Smooth muscle cell (in vitro differentiated cells): ENCODE measurements around the gene LPIN3. TPM values are rescaled to one million over a fixed set of nuclear protein-coding genes. Genes with fewer than 3 reads are reported as not detected.
"Not testable (repeated sequence)": the region's sequence is repeated elsewhere in the genome, so short reads cannot be mapped to it uniquely, and the experiment has no call there.

Experiments
- DNase-seq: peaks from one replicate; lab custom pipeline; 2025; ENCODE audit not compliant: unreplicated experiment; lab: John Stamatoyannopoulos, UW
- H2AFZ ChIP-seq: fragments of 200-600 bp; sonication (generic); 2 replicates; pipeline ENCODE4 v1.6.0; 2016; ENCODE audit warnings: antibody characterized with exemption, low read depth, mild to moderate bottlenecking
- H3F3A ChIP-seq: fragments of 200-600 bp; sonication (generic); 2 replicates; pipeline ENCODE4 v1.6.0; 2017; ENCODE audit warnings: antibody characterized with exemption, low read depth
- H3K27ac ChIP-seq: fragments of 200-600 bp; sonication (generic); 2 replicates; pipeline ENCODE4 v1.5.1; 2016; ENCODE audit warnings: low read depth, mild to moderate bottlenecking
- H3K27me3 ChIP-seq: fragments of 200-600 bp; sonication (generic); 2 replicates; pipeline ENCODE4 v1.6.1; 2016; ENCODE audit warnings: low read depth, mild to moderate bottlenecking
- H3K36me3 ChIP-seq: fragments of 200-600 bp; sonication (generic); 2 replicates; pipeline ENCODE4 v1.5.1; 2016; ENCODE audit warnings: low read depth
- H3K4me1 ChIP-seq: fragments of 200-600 bp; sonication (generic); 2 replicates; pipeline ENCODE4 v1.5.1; 2016; ENCODE audit warnings: low read depth
- H3K4me2 ChIP-seq: fragments of 200-600 bp; sonication (generic); 2 replicates; pipeline ENCODE4 v1.6.0; 2016; ENCODE audit warnings: mild to moderate bottlenecking
- H3K4me3 ChIP-seq: fragments of 200-600 bp; sonication (generic); 2 replicates; pipeline ENCODE4 v1.5.1; 2016; ENCODE audit warnings: mild to moderate bottlenecking
- H3K79me2 ChIP-seq: fragments of 200-600 bp; sonication (generic); 2 replicates; pipeline ENCODE4 v1.6.0; 2016; ENCODE audit warnings: low read depth, mild to moderate bottlenecking
- H3K9ac ChIP-seq: fragments of 200-600 bp; sonication (generic); 2 replicates; pipeline ENCODE4 v1.6.0; 2016; ENCODE audit warnings: low read depth
- H3K9me3 ChIP-seq: fragments of 200-600 bp; sonication (generic); replicated peaks from 2 replicates; pipeline ENCODE4 v1.5.1; 2016; ENCODE audit warnings: low read depth
- H4K20me1 ChIP-seq: fragments of 200-600 bp; sonication (generic); 2 replicates; pipeline ENCODE4 v1.6.0; 2016; ENCODE audit warnings: low read depth
- CTCF ChIP-seq: fragments of 200-600 bp; sonication (generic); IDR thresholded peaks from 2 replicates; pipeline ENCODE4 v1.5.1; 2017; ENCODE audit warnings: borderline replicate concordance, mild to moderate bottlenecking, antibody characterized with exemption; ENCODE audit not compliant: insufficient read depth, poor library complexity, severe bottlenecking
- WGBS: methylation state at CpG from one replicate; pipeline ENCODE4 v1.1.7; 2016; ENCODE audit warnings: low lambda C conversion rate; 5-methylcytosine and 5-hydroxymethylcytosine counted together
- polyA plus RNA-seq: library from polyadenylated mRNA; unstranded; fragments of >200 nt; fragmentation: Nextera tagmentation; extraction: Ambion mirVana; gene quantifications from 2 replicates; pipeline ENCODE4 v1.2.1, GENCODE V29; 2016
- total RNA-seq: library from RNA; depleted of rRNA; stranded (reverse); fragments of >200 nt; gene quantifications from 2 replicates; pipeline ENCODE4 v1.2.3, GENCODE V29; 2014

Gene LPIN3
- total and polyA plus RNA-seq, 2 experiments from 2014 or later = 6.9 to 12.5 TPM

GRCh38 chr20:41308726-41309413 is 31.8 kb upstream of the LPIN3 start:
- peak overlapping the region; percentile 41 for H3K9ac ChIP-seq
- 52% methylated on average over 3 of the region's 3 CpGs for WGBS
- no peak overlapping the region for H2AFZ ChIP-seq

GRCh38 chr20:41309817-41310216 is 30.8 kb upstream of the LPIN3 start:
- Histone ChIP-seq H3K79me2 (peaks cover 59% of the 10 kb centered on the region), H2AFZ (no peak overlapping the region), H3K4me3 (no peak overlapping the region), H3K27me3 (no peaks in the 10 kb centered on the region), H4K20me1 (peaks cover 20% of the 10 kb centered on the region), H3F3A (peaks cover 8% of the 10 kb centered on the region), H3K36me3 (no peaks in the 10 kb centered on the region), H3K9ac (no peak overlapping the region), H3K27ac (peak overlapping the region; percentile 87), H3K4me2 (no peak overlapping the region), H3K9me3 (no peaks in the 10 kb centered on the region), H3K4me1 (peaks cover 7% of the 10 kb centered on the region)
- 84% methylated on average over 2 of the region's 2 CpGs for WGBS
- DNase-seq = no peak
- no peak for TF ChIP-seq CTCF

More at GRCh38 chr20:41308726-41309413, 31.8 kb upstream of the LPIN3 start:
- Histone ChIP-seq H3K27ac (peak overlapping the region; percentile 87), H3K4me3 (no peak overlapping the region), H4K20me1 (peaks cover 29% of the 10 kb centered on the region), H3K36me3 (no peaks in the 10 kb centered on the region), H3K79me2 (peaks cover 55% of the 10 kb centered on the region), H3F3A (peaks cover 8% of the 10 kb centered on the region), H3K27me3 (no peaks in the 10 kb centered on the region), H3K4me1 (peaks cover 7% of the 10 kb centered on the region), H3K9me3 (no peaks in the 10 kb centered on the region), H3K4me2 (peak overlapping the region; percentile 64)
- DNase-seq = no peak
- no peak for TF ChIP-seq CTCF

- not testable (repeated sequence) for H3K4me1 ChIP-seq, H2AFZ ChIP-seq, H3K27me3 ChIP-seq, H3K4me2 ChIP-seq, H4K20me1 ChIP-seq, H3K27ac ChIP-seq, H3K36me3 ChIP-seq, H3F3A ChIP-seq, H3K9ac ChIP-seq, H3K9me3 ChIP-seq, H3K4me3 ChIP-seq, DNase-seq
- H3K79me2 ChIP-seq = peaks cover 58% of the 10 kb centered on the region
- 92% methylated on average over 6 of the region's 6 CpGs for WGBS
Measured at GRCh38 chr20:41312009-41312408, 28.6 kb upstream of the LPIN3 start.

- no peak for DNase-seq
- H3F3A ChIP-seq = peaks cover 4% of the 10 kb centered on the region
- no peak overlapping the region for H3K4me3 ChIP-seq
- no peak overlapping the region for H3K9ac ChIP-seq
- 90% methylated on average over 2 of the region's 2 CpGs for WGBS
- no peaks in the 10 kb centered on the region for H3K4me1 ChIP-seq
- no peaks in the 10 kb centered on the region for H3K9me3 ChIP-seq
- no peak overlapping the region for H2AFZ ChIP-seq
- no peaks in the 10 kb centered on the region for H4K20me1 ChIP-seq
- H3K36me3 ChIP-seq = no peaks in the 10 kb centered on the region
- H3K79me2 ChIP-seq = peaks cover 48% of the 10 kb centered on the region
- H3K27me3 ChIP-seq = no peaks in the 10 kb centered on the region
- no peak for TF ChIP-seq CTCF
- H3K27ac ChIP-seq = no peak overlapping the region
- H3K4me2 ChIP-seq = no peak overlapping the region
Measured at GRCh38 chr20:41314386-41314785, 26.2 kb upstream of the LPIN3 start.
